AG04449 (cell line): ENCODE measurements around the gene CIAO2B.
A peak's percentile ranks its signal among the peaks of the same experiment; 100 is the strongest.

Experiments used
- CTCF ChIA-PET: fragments of 350-600 bp; formaldehyde crosslinking; extraction: SDS; loops from one replicate; lab custom pipeline; 2021; ENCODE audit warnings: antibody characterized with exemption; lab: Yijun Ruan, JAX
- POLR2A ChIA-PET: fragments of 400-600, 350-600 bp; formaldehyde crosslinking; extraction: SDS; loops from one replicate; lab custom pipeline; 2020; ENCODE audit warnings: antibody characterized with exemption, inconsistent platforms; lab: Yijun Ruan, JAX
- DNase-seq: peaks from one replicate; pipeline ENCODE4 v3.0.0-alpha.2; 2010; ENCODE audit warnings: low read depth, low spot score
- H3K4me3 ChIP-seq: 2 replicates; pipeline ENCODE4 v1.5.1; 2011; ENCODE audit warnings: low read depth, mild to moderate bottlenecking, control low read depth, low read length
- TF ChIP-seq, protein P1 (sequence below): IDR thresholded peaks from one replicate; pipeline ENCODE4 v1.5.1; 2011; ENCODE audit warnings: mild to moderate bottlenecking, moderate library complexity, low read length, control low read depth, inconsistent platforms; ENCODE audit not compliant: insufficient read depth; ENCODE audit errors: missing control alignments

Gene CIAO2B

DNA sequence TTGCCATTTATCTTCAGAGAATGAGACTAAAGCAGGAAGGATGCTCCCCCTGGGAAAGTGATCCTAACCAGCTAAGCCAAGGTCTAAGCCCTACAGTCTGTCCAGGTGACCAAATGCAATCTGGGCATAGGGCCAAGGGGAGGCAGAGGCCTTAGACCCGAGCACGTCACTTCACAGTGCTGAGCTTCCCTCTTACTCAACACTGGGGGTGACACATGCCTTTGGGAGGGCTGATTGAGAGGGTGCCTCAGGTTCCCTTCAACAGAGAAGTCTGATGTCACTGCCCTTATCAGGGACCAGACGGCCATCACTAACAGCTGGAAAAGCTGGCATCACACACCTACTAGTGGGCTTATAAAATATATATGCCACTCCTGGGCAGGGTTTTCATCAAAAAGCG, 4.0 kb downstream of the CIAO2B start:
- CTCF ChIA-PET, result interaction anchor here (1.0 to 2.8 kb wide), 3 partner anchors 21 to 36 kb away, joined by 4 to 24 read pairs (median 4); no protein-coding TSS in a partner anchor
- POLR2A ChIA-PET, result interaction anchor here (1.8 kb wide), 1 partner anchor 15 kb away, joined by 4 read pairs; no protein-coding TSS in a partner anchor
- DNase-seq, result no peak
- TF ChIP-seq, protein P1, sequence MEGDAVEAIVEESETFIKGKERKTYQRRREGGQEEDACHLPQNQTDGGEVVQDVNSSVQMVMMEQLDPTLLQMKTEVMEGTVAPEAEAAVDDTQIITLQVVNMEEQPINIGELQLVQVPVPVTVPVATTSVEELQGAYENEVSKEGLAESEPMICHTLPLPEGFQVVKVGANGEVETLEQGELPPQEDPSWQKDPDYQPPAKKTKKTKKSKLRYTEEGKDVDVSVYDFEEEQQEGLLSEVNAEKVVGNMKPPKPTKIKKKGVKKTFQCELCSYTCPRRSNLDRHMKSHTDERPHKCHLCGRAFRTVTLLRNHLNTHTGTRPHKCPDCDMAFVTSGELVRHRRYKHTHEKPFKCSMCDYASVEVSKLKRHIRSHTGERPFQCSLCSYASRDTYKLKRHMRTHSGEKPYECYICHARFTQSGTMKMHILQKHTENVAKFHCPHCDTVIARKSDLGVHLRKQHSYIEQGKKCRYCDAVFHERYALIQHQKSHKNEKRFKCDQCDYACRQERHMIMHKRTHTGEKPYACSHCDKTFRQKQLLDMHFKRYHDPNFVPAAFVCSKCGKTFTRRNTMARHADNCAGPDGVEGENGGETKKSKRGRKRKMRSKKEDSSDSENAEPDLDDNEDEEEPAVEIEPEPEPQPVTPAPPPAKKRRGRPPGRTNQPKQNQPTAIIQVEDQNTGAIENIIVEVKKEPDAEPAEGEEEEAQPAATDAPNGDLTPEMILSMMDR, result no peak
- no peak overlapping the region for H3K4me3 ChIP-seq

DNA sequence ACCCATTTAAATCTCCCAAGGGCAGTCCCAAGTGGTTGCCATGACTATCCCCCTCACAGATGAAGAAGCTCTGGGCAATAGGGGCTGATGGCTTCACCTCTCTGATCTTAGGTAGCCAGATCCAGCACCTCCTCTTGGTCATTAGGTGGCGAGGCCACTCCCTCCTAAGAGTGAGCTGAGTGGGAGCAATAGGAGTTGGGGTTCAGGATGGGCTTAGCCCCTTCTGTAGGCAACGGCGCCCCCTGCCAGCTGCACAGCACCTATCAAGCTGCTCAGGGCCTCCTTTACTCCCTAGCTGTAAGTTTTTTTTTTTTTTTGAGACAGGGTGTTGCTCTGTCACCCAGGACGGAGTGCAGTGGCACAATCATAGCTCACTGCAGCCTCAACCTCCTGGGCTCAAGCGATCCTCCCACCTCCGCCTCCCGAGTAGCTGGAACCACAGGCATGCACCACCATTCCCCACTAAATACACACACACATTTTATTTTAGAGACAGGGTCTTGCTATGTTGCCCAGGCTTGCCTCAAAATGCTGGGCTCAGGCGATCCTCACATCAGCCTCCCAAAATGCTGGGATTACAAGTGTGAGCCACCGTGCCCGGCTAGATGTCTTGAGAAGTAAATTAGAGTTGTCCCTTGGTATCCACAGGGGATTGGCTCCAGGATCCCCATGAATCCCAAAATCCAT, 5.4 kb downstream of the CIAO2B start:
- DNase-seq, result no peak
- ChIA-PET CTCF (interaction anchor here (1.0 to 15.4 kb wide), 5 partner anchors 14 to 172 kb away, joined by 3 to 350 read pairs (median 3); no protein-coding TSS in a partner anchor), POLR2A (interaction anchor here (0.9 to 1.0 kb wide), 2 partner anchors 30 to 34 kb away, joined by 3 to 4 read pairs; no protein-coding TSS in a partner anchor)
- H3K4me3 ChIP-seq, result no peak overlapping the region
- TF ChIP-seq, protein P1, result peak; percentile 37

DNA sequence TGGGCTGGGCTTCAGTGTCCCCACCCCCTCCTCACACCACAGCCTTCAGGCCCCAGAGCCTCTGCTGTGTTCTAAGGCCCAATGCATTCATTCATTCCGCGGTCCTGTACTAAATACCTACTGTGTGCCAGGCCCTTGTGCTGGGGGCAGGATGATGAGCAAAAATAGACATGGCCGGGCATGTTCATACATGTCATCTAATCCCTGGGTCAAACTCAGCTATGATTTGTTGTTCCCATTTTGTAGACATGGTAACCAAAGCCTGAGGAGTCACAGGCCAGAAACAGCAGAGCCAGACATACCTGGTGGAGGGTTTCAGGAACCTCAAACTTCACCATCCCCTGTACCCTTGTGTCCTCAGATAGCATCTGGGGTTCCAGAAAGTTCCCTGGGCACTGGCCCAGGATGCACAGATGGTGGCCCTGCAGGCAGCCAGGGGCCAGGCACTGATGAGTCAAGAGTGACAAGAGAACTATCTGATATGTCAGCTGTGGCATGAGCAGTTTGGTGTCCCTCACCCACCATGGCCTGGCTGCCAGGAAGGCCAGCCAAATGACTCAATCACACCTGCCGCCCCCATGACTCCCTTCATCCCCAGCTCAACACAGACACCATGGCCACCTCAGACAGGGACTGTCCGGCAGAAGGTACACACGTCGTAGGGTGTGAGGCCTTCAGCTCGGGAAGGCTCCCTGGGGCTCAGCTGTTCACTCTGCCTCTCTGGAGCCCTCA, 6.1 kb downstream of the CIAO2B start:
- POLR2A ChIA-PET, result interaction anchor here (1.0 kb wide), 1 partner anchor 30 kb away, joined by 3 read pairs; no protein-coding TSS in a partner anchor
- CTCF ChIA-PET, result interaction anchor here (1.0 to 15.4 kb wide), 7 partner anchors 10 to 173 kb away, joined by 3 to 350 read pairs (median 3); partner anchors contain the start of gene CDH16
- no peak for DNase-seq
- H3K4me3 ChIP-seq, result no peak overlapping the region
- TF ChIP-seq, protein P1, result no peak

DNA sequence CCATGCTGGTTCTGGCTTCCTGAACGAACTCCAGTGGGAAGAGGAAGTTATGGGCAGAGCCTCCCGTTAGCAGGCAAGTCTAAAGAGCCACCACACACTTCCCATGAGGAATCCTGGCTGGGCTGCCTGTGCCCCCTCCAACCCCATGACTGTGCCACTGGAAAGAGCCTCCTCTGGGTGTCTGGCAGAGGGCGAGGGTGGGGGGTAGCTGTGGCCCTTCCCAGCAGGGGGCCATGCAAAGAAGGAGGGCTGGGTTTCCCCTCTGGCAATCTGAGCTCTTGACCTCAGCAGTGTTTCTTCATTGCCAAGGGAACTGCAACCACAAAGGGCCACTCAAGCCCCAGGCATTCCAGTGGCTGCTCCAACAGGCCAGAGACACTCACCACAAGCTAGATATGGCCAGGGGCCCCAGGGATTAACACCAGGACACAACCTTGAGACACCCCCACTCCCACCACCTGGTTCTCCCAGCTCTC, 7.2 kb downstream of the CIAO2B start:
- ChIA-PET CTCF (interaction anchor here (1.2 to 15.4 kb wide), 7 partner anchors 9 to 60 kb away, joined by 3 to 350 read pairs (median 3); partner anchors contain the start of gene CDH16), POLR2A (no interaction called here)
- TF ChIP-seq, protein P1, result no peak
- peak; percentile 65 for DNase-seq
- no peak overlapping the region for H3K4me3 ChIP-seq

DNA sequence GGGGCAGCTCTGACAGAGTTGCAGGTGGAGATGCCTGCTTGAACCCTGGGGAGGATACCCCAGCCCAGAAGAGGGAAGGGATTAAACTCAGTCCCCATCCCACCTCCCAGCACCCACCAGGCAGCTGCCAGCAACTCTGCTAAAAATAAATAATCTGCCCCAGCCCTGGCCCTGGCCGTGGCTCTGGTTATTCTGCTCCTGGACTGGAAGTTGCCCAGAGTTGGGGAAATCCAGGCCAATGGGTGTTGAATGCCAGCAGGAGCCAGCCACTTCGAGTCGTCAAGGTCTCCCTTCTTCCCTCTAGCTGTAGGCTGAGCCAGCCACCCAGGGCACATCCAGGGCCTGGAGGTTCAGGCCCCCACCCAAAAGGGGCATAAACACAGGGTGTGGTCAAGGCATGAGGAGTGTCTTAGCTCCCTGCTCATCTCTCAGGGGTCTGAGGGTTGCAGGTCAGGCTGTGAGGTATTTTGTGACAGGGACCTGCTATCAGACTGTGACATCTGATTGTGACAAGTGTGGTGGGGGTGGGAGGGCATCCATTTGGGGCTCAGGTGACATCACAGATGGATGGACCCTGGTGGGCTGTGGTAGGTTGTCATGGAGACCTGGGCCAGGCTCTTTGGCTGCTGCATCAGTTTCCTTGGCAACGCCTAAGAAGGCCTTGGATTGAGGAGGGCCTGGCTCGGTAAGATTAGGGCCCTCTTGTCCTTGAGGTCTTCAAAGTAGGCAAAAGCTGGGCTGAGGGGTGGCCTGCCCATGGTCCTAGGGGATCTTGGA, 7.8 kb downstream of the CIAO2B start:
- TF ChIP-seq, protein P1, result no peak
- ChIA-PET POLR2A (no interaction called here), CTCF (interaction anchor here (1.2 to 15.4 kb wide), 5 partner anchors 9 to 59 kb away, joined by 3 to 350 read pairs (median 4); partner anchors contain the start of gene CDH16)
- DNase-seq, result no peak
- H3K4me3 ChIP-seq, result no peak overlapping the region
